GM19025 (cell line): Measurements from ENCODE around the gene TMEM121.

Experiments used
- ATAC-seq: cut with Tn5 transposase; IDR thresholded peaks from one replicate; pipeline ENCODE4 v1.9.1; 2021; ENCODE audit warnings: mild to moderate bottlenecking, low read depth, moderate library complexity; ENCODE audit not compliant: unreplicated experiment

Gene TMEM121

DNA sequence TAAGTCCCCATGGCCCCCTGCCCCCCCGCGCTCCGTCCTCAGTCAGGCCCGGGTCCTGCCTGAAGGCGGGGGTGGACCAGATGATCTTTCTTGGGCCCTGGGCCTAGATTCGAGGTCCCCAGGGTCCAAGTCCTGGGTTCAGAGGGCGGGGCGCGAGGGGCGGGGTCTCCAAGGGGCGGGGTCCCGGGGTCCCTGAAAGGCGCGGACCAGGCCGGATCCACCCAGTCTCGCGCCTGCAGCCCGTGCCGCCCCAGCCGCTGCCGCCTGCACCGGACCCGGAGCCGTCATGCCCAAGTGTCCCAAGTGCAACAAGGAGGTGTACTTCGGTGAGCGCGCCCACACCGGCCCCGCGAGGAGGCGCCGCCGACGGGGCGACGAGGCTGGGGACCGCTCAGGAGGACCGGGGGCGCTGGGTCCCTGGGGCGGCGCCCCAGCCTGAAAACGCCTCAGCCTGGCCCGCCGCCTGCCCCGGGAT is 39.4 kb upstream of the TMEM121 start:
- no peak for ATAC-seq

DNA sequence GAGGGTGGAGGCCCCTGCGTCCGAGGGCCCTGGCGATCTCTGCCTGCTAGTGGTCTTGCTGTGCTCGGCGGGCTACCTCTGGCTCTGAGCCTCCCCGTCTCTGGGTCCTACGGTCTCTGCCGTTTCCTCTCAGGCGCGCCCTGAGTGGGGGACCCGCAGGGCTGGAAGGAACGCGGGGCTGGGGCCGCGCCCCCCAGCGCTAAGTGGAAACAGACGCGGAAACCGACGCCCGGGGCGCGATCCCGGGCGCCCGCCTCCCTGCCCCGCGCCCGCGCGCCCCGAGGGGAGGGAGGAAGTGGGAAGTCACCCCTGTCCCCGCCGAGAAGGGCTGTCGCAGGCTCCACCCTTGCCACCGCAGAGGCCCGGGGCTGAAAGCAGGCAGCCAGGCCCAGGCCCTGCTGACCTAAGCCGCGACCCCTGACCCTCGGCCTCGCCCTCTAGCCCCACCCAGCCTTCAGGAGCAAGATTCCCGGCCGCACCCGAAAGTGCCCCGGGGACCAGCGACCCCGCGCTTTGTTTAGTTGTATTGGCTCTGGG is 38.9 kb upstream of the TMEM121 start:
- ATAC-seq: no peak

DNA sequence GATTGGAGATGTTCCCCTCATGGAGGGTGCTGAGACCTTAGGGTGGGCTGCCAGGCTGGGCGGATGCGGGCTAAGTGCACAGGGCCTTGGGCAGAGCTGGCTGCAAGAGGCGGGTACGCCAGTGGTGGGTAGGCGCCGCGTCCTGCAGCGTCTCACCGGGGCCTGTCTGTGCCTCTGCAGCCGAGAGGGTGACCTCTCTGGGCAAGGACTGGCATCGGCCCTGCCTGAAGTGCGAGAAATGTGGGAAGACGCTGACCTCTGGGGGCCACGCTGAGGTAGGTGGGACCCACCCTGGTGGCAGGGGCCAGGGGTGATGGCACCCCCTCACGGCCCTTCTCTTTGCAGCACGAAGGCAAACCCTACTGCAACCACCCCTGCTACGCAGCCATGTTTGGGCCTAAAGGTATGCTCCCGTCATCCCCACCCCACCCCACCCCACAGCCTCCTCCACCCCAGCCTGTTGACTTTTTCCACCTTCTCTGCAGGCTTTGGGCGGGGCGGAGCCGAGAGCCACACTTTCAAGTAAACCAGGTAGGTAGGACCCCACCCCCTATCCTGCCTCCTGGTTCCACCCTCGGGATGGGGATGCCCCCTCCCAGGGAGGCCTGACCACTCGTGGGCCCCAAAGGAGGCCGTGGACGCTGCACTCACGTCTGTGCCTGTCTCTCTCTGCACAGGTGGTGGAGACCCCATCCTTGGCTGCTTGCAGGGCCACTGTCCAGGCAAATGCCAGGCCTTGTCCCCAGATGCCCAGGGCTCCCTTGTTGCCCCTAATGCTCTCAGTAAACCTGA is 38.2 kb upstream of the TMEM121 start:
- ATAC-seq: no peak

DNA sequence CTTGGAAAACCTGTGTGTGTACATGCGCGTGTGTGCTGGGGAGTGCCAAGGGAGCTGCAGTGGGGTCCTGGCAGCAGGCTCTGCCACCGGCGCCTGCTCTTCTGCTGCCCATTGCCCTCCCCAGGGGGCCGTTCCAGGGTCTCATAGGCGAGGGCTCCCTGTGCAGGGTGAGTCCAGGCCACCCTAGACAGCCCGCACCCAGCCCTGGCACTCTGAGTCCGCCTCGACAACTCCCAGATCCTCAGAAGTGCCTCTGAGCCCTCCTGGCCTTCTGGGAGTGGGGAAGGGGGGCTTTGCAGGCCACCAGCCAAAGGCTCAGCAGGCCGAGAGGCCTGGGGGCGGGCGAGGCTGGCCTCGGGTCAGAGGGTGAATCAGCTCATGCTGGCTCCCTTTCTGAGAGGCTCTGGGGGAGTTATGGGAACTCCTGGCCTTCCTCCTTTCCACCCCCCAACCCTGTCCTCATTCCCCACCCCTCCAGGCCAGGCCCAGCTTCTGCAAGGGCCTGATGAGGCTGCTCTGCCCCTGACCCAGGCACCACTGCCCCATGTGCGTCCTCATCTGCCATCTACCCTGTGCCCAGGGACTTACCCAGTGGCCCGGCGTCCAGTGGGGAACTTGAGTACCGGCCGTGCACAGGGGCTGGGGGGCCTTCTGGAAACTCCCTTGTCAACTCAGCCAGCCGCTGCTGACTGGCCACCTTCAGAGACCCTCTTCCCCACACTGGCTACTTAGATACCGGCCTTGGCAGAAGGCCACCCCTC is 37.4 kb upstream of the TMEM121 start:
- no peak for ATAC-seq

DNA sequence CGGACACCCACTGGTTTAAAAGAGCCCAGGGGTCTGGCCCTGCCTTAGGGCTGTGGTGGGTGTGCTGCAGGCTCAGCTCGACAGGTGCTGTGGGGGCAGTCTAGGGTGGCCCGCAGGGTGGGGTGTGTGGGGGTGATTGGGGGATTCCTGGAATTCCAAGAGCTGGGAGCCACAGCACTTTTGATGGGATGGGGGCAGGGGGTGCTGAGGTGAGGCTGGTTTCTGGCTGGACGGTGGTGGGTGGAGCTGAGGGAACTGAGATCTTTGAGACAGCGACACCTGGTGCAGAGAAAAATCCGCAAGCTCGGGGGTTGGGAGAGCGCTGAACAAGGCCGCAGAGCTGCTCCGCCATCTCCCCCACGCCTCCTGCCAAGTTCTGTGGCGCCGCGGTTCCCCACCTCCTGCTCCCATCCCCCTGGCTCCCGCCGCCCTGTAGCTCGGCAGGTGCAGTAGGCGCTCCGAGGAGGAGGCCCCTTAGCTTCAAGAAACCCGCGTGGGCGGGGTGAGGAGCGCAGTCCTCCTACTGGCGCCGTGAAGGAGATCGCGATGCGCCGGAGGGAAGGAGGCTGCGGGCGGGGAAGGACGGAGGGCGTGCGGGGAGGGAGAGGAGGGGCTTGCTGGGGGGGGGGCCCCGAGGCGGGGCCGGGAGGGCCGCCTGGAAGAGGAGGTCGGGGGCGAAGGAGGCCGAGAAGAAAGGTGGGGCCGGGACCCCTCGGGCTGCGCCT is 36.7 kb upstream of the TMEM121 start:
- ATAC-seq: no peak

DNA sequence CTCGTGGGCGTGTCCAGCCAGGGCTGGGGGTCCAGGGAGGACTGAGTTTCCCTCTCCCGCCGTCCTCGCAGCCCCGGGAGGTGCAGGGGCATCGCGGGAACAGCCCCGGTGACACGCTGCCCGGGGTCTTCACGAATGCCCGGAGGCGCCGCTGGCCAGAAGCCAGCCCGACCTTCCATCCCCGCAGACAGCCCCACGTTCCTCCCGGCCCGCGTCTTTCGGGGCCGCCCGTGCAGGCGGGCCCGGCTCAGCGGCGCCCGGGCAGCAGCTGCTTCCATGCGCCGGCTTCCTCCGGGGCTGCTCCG is 36.2 kb upstream of the TMEM121 start:
- peak; percentile 0 for ATAC-seq

DNA sequence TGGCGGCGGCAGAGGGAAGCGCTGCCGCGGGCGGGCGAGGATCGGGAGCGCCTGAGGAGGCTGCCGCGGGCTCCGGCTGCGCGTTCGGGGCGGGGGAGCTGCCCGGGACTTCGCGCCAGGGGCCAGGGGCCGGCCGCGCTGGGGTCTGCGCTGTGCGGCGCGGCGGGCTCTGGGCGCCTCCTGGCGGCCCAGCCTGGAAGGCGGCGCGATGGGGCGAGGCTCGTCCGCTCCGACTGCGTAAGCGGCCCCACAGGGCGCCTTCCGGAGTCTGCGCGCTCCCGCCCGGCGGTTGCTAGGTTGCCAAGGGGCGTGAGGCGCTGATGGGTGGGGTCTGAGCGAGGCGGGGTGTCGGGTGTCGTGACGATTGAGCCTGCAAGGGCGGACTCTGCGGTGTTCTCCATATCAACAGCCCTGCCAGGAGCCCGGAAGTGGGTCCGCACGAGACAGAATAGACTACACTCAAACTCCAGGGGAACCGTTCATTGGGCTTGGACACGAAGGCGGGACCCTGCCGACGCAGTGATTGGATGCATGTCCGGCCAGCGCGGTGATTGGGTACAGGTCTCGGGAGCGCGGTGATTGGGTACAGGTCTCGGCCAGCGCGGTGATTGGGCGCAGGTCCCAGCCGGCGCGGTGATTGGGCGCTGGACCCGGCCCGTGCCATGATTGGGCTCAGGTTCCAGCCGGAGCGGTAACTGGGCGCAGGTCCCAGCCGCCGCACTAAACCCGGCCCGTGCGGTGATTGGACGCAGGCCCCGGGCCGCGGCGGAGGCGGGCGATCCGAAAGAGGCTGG is 35.6 kb upstream of the TMEM121 start, which contains the start of gene TEDC1:
TSS of gene TEDC1 (plus strand) at position 675 of the 794 bp plus-strand sequence. CDS start 130 bp downstream, outside the sequence.
- peak; percentile 66 for ATAC-seq

DNA sequence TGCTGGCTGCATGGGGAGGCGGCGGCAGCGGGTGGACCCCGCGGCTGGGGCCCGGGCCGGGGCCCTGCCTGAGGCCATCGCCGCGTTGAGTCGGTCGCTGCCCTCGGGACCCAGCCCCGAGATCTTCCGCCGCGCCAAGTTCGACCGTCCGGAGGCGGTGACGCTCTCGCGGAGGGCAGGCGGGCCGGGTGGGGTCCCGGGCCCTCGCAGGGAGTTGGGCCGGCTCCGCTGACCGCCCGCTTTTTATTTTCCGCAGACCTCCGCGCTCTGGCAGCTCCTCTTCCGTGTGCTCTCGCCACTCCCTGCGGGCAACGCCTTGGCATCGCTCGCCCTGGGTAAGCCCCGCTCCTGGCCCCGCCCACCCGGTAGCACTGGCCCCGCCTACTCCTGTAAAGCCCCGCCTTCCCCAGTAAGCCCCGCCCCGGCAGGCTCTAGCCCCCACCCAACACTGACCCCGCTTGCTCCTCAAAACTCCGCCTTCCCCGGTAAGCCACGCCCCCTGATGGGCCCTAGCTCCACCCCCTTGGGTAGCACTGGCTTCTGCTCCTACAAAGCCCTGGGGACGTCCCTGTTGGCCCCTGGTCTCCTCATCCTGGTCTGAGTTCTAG is 34.9 kb upstream of the TMEM121 start:
- no peak for ATAC-seq

DNA sequence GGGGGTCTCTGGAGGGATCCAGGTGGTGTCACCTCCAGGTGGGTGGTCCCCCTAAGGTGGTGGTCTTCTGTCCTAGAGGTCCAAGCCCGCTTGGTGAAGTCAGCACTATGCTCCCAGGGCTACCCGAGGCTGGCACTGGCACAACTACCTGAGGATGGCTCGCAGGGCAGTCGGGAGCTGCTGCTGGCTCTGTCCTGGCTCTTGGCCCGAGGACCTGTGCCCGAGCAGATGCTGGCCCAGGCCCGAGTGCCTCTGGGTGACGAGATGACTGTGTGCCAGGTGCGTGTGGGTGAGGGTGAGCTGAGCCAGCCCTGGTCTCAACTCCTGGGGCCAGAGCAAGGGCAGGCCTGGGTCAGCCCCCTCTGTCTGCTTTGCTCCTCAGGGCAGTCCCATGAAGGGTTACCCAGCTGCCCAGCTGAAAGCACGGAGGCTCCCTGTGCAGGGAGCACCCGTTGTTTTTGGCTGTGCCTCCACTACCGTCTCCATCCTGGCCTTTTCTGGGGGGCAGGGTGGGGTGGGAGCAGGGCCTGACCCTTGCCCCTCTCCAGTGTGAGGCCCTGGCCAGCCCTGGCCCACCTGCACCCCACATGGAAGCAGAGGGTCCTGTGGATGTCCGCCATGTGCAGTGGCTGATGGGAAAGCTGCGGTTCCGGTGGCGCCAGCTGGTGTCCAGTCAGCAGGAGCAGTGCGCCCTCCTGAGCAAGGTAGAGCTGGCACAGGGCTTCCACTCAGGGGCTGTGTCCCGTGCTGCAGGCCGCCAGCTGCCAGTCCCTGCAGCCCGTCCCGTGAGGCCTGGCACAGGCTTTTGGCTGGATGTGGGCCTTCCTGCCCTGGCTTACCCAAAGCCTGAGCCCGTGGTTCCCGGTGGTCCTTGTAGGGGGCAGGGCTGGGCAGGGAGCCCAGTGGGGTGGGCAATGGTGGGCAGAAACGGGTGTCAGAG is 34.1 kb upstream of the TMEM121 start:
- ATAC-seq: no peak

DNA sequence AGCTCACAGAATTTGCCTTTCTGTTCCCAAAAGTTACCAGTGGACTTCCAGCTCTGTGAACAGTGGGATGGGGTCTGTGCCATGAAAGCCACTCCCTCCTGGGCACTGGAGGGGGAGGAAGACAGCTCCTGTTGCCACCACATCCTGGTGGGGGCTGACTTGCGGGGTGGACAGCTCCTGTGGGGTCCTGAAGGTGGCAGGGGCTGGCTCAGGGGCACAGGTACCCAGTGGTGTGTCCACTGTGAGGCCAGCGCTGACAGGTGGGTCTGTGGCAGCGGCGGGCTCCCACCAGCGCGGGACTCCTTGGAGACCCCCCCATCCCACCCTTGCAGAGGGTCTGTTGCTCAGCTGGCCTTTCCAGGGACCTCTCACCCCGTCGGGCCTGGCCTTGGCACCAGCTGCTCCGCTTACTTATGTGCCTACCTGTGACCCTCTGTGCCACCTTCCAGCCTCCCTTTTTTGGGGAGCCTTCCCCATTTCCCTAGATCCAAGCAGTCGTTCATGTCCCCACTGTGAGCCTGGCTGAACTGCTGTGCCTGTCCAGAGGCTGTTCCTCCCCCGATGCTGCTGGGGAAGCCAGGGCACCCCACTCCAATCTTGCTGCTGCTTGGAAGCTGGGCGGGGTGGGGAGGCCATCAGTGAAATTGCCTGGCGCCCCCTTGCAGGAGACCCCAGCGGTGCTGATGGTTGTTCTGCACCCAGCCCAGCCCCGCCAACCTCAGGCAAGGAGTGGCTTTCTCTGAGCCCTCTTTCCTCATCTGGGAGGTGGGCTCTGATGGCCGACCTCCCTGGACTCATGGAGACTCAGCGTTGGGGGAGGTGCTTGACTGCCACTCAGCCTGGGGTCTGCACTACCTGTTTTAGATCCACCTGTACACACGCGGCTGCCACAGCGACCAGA is 33.2 kb upstream of the TMEM121 start:
- ATAC-seq: no peak

DNA sequence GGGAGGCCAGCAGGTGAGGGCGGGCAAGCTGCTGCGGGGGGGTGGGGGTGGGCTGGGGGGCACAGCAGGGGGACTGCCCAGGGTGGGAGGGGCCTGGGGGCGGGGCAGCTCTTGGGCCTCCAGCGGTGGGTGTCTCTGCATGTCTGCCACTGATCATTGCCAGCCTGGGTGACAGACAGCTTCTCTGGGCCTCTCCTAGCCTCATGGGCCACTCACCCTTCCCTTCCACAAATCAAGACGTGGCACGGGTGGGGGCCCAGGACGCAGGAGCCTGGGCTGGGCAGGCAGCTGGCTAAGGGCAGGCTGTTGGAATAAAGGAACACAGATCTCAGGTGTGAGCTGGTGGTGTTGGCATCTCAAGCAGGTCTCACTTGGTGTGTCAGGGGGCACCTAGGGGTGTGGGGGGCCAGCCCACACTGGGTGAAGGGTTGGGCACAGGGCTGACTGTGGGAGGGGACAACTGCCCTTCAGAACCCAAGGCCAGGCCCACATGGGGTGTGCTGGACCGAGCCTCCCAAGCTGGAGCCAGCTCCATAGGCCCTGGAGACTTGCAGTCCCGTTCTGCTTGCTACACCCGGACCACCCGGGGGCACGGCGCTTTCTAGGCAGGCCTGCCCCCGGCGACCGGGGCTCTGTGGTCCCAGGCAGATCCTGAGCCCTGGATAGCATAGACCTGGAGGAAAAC is 32.3 kb upstream of the TMEM121 start:
- ATAC-seq: no peak

DNA sequence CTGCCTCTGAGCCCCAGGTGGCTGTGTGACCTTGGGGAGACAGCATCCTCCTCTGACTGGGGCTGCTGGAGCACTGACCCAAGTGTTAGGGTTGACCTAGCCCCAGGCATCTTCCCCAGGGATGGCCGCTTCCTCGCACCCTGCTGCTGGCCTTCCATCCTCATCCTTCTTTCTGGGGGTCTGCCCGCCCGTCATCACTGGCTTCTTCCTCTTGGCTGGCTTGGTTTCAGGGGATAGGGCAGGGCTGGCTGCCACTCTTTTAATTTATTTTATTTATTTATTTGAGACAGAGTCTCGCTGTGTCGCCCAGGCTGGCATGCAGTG is 31.8 kb upstream of the TMEM121 start:
- no peak for ATAC-seq

DNA sequence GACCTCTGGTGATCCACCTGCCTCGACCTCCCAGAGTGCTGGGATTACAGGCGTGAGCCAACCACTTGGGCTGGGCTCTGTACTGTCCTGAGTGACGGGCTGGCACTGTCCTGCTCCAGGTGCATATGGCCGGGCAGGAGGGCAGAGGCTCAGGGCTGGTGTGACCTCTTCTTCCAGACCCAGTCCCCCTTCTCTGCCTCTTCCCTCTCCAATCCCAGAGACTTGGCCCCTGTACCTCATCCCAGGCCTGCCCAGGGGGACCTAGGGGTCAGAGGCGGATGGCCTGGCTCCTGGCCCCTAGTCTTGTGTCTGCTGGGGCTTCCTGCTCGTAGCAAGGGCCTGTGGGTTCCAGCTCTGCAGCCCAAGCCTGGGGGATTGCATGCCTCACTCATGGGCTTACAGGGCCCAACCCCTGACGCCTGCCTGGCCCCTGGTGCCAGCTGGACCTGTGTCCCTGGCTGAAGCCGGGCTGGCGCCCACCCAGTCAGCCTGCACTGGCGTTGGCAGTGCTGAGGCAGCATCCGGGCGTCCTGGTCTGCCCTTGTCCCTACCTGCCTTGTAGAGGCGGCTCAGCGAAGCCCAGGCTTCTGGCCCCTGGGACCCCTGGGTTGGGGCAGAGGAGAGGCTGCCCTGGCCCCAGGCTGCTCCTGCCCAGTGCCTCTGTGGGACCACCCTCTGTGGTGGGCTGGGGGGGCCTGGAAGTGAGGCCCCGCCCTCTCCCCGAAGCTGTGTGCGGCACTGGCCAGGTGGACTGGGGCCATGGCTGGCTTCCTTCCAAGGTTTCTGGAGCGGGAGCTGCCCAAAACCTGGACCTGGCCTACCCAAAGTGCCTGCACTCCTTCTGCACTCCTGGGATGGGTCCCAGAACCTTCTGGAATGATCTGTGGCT is 31.0 kb upstream of the TMEM121 start:
- ATAC-seq: no peak

DNA sequence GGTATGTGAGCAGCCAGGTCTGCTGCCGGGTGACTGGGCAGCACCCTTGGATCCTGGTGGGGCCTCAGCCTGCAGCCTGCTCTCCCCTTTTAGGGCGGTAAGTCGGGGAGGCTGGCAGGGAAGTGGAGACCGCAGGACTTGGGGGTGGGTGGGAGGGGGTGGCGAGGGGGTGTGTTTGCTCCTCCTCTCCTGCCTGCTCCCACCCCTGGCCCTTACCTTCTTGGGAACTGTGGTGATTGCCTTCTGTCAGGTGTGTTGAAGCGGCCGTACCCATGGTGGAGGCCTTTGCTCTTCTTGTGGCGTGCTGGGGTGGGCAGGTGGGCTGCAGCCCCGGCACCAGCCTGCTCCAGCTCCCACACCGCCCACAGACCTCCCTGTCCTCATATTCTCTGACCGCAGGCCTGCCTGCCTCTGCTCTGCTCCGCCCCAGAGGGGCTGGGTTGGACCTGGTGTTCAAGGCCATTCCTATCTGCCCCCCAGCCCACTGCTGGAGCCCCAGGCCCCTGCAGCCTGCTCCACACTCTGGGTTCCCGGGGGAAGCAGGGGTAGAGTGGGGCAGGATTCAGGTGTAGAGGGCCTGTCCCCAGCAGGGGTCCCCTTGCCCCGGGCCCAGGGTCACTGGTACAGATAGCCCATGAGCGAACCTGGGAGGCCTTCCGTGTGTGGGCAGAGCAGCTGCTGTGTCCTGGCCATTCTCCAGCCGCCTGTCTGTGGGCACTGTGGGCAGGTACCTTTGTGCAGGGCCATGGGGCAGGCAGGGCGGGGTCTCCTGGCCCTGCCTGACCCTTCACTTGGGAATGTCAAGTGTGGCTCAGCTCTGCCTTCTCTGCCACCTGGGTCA is 30.2 kb upstream of the TMEM121 start:
- ATAC-seq: no peak

DNA sequence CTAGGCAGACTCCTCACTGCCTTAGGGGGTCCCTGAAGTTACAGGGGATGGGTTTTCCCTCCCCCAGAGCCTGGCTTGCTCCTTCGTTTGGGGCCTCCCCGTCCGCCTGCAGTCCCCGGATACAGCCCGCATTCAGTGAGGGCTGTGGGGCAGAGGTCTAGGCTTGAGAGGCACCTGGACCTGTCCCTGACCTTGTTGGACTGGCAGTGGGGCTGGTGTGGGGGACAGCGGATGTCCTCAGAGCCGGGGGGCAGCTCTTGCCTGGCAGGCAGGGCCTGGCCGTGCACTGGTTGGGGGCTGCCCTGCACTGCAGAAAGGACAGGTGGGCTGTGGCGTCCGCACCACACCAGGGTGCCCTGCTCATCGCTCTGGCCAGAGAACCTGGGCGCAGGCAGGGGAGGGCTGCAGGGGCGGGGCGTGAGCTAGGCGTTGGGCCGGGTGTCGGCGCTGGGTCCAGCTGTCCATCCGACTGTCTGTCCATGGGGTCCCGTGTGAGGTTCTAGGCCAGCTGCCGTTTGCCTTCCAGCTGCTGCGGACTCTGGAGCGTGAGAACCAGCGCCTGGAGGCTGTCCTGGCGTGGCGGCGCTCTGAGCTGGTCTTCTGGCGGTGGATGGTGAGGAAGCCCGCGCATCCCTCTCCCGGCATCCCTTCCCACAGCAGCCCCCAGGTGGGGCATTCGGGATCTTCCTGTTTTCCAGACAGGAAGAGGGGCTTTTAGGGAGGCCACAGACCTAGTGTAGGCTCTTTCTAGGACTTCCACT is 29.4 kb upstream of the TMEM121 start:
- no peak for ATAC-seq
